ENCODE data around the gene SEPSECS.

Gene SEPSECS

GRCh38 chr4:25128671-25129070, 31.6 kb downstream of the SEPSECS start (continued):
- no peak for TF ChIP-seq ZNF76 (tag by site-specific recombination; IDR thresholded peaks at IDR 0.05; ENCODE audit: borderline replicate concordance, low read depth)
- TF ChIP-seq ZNF560 (tag by site-specific recombination; IDR thresholded peaks at IDR 0.05; ENCODE audit: borderline replicate concordance) = no peak
- no peak for TF ChIP-seq KLF16 (tag by site-specific recombination; IDR thresholded peaks at IDR 0.05)
- no peak for TF ChIP-seq SCRT1 (tag by site-specific recombination; IDR thresholded peaks at IDR 0.05; ENCODE audit: borderline replicate concordance)
- TF ChIP-seq ZNF623 (tag by site-specific recombination; IDR thresholded peaks at IDR 0.05) = no peak
- no peak for TF ChIP-seq ZNF704 (tag by site-specific recombination; IDR thresholded peaks at IDR 0.05)
- TF ChIP-seq KLF1 (tag by site-specific recombination; IDR thresholded peaks at IDR 0.05) = no peak

- TF ChIP-seq ZNF354C (tag by site-specific recombination; IDR thresholded peaks at IDR 0.05; ENCODE audit: borderline replicate concordance, low read depth) (no peak), ZNF654 (tag by site-specific recombination; IDR thresholded peaks at IDR 0.05; ENCODE audit: low read depth) (no peak), ZNF596 (tag by site-specific recombination; IDR thresholded peaks at IDR 0.05) (no peak), ZNF362 (tag by site-specific recombination; IDR thresholded peaks at IDR 0.05) (no peak), ZNF514 (tag by site-specific recombination; IDR thresholded peaks at IDR 0.05) (no peak)
- Histone ChIP-seq H3K36me3 (ENCODE audit: control insufficient read depth in 2 of 2, insufficient read depth in 1 of 2, low read length in 2 of 2) (peaks cover 0 to 4% of the 10 kb centered on the region in 2 experiments; a peak in 1 of 3 replicates), H3K4me1 (ENCODE audit: control insufficient read depth, insufficient read depth, low read length) (no peaks in the 10 kb centered on the region), H3K4me3 (ENCODE audit: low read depth, low read length) (no peak overlapping the region), H3K27ac (ENCODE audit: extremely low read depth, low read depth, low read length) (no peak overlapping the region), H3K9me3 (ENCODE audit: control insufficient read depth, insufficient read depth, low read depth, low read length) (no peaks in the 10 kb centered on the region)
- ChIA-PET CTCF (no interaction called here), POLR2A (no interaction called here)
Observed at GRCh38 chr4:25123236-25123635, 37.0 kb downstream of the SEPSECS start.

- TF ChIP-seq ZNF510 (tag by site-specific recombination; IDR thresholded peaks at IDR 0.05; ENCODE audit: insufficient replicate concordance) = no peak
- no peak for TF ChIP-seq ZFP69B (tag by site-specific recombination; IDR thresholded peaks at IDR 0.05)
- CTCF ChIA-PET = no interaction called here
- no peak overlapping the region for H3K4me3 ChIP-seq (ENCODE audit: low read depth, low read length)
- no peaks in the 10 kb centered on the region for H3K9me3 ChIP-seq (ENCODE audit: control insufficient read depth, insufficient read depth, low read depth, low read length)
- H3K27ac ChIP-seq (ENCODE audit: extremely low read depth, low read depth, low read length) = no peak overlapping the region
- POLR2A ChIA-PET = no interaction called here
- peaks cover 0 to 4% of the 10 kb centered on the region in 2 experiments; a peak in 1 of 3 replicates for H3K36me3 ChIP-seq (ENCODE audit: control insufficient read depth in 2 of 2, insufficient read depth in 1 of 2, low read length in 2 of 2)
- no peaks in the 10 kb centered on the region for H3K4me1 ChIP-seq (ENCODE audit: control insufficient read depth, insufficient read depth, low read length)
Observed at GRCh38 chr4:25120146-25120940, 39.9 kb downstream of the SEPSECS start.

- H3K36me3 ChIP-seq (ENCODE audit: control insufficient read depth in 2 of 2, insufficient read depth in 1 of 2, low read length in 2 of 2) = no peaks in the 10 kb centered on the region
- H3K27ac ChIP-seq (ENCODE audit: extremely low read depth, low read depth, low read length) = no peak overlapping the region
- TF ChIP-seq ZNF677 (tag by site-specific recombination; IDR thresholded peaks at IDR 0.05) (no peak), ZNF416 (tag by site-specific recombination; IDR thresholded peaks at IDR 0.05) (no peak), ZNF639 (tag by site-specific recombination; IDR thresholded peaks at IDR 0.05) (no peak), ZXDB (tag by site-specific recombination; IDR thresholded peaks at IDR 0.05) (no peak), ZNF280C (tag by site-specific recombination; IDR thresholded peaks at IDR 0.05) (no peak)
- no peaks in the 10 kb centered on the region for H3K9me3 ChIP-seq (ENCODE audit: control insufficient read depth, insufficient read depth, low read depth, low read length)
- CTCF ChIA-PET = interaction anchor here (0.6 kb wide), 1 partner anchor 73 kb away, joined by 3 read pairs; no protein-coding TSS in a partner anchor
- no peak overlapping the region for H3K4me3 ChIP-seq (ENCODE audit: low read depth, low read length)
- POLR2A ChIA-PET = no interaction called here
- H3K4me1 ChIP-seq (ENCODE audit: control insufficient read depth, insufficient read depth, low read length) = no peaks in the 10 kb centered on the region
Observed at GRCh38 chr4:25117716-25118472, 42.4 kb downstream of the SEPSECS start.
